GM12878 (cell line): ENCODE measurements around the gene TMEM256. TPM values are rescaled to one million over a fixed set of nuclear protein-coding genes. Genes with fewer than 3 reads are reported as not detected.

Experiments
- ATAC-seq: fragments of 200-7000 bp; cut with Tn5 transposase; 3 replicates; pipeline ENCODE4 v1.9.1; 2020; ENCODE audit warnings: mild to moderate bottlenecking, moderate library complexity
- BruUV-seq: library from RNA; stranded (reverse); fragments of 400-500 nt; replicated peaks from 2 replicates; lab custom pipeline; 2021; lab: Mats Ljungman, UMichigan
- CTCF ChIA-PET: fragments of 300-600 bp; sonication (Branson Sonifier 250); formaldehyde crosslinking; extraction: SDS; loops from one replicate; lab custom pipeline; 2021; ENCODE audit warnings: inconsistent platforms; lab: Yijun Ruan, JAX
- POLR2A ChIA-PET: fragments of 350-600 bp; formaldehyde crosslinking; extraction: SDS; loops from one replicate; lab custom pipeline; 2021; ENCODE audit warnings: inconsistent platforms; lab: Charles Lee
- RAD21 ChIA-PET: fragments of 300-600 bp; sonication (Branson Sonifier 250); formaldehyde crosslinking; loops from one replicate; lab custom pipeline; 2023; ENCODE audit warnings: antibody characterized with exemption; ENCODE audit not compliant: unreplicated experiment; lab: Charles Lee
- SMC1A ChIA-PET: fragments of 300-600 bp; sonication (Branson Sonifier 250); formaldehyde crosslinking; loops from one replicate; lab custom pipeline; 2023; ENCODE audit not compliant: unreplicated experiment, uncharacterized antibody; lab: Charles Lee
- DNase-seq: peaks from one replicate; pipeline ENCODE4 v3.0.0-alpha.2; 2011; ENCODE audit warnings: low read depth, low spot score
- FAIRE-seq: peaks from 3 replicates; lab custom pipeline; 2011; peaks lifted over from hg19 to GRCh38; lab: Jason Lieb, UNC
- H2AFZ ChIP-seq: 2 replicates; pipeline ENCODE4 v1.6.0; 2011; ENCODE audit warnings: low read depth, low read length, control low read depth; ENCODE audit not compliant: control insufficient read depth
- H3K27ac ChIP-seq: 2 replicates; pipeline ENCODE4 v1.5.1; 2011; ENCODE audit warnings: control low read depth; ENCODE audit not compliant: control insufficient read depth, insufficient read depth
- H3K27me3 ChIP-seq, 2 experiments: replicated peaks in 1 of 2; 2 replicates each; pipeline versions ENCODE4 v1.6.0 to v1.6.1; 2011; ENCODE audit warnings: low read length in 1 of 2; ENCODE audit not compliant: control insufficient read depth in 2 of 2, insufficient read depth in 2 of 2
- H3K36me3 ChIP-seq, 2 experiments: 2 replicates each; pipeline ENCODE4 v1.5.1; 2011; ENCODE audit warnings: low read length in 1 of 2; ENCODE audit not compliant: control insufficient read depth in 2 of 2, insufficient read depth in 2 of 2
- H3K4me1 ChIP-seq: 2 replicates; pipeline ENCODE4 v1.6.1; 2011; ENCODE audit warnings: mild to moderate bottlenecking, low read length, moderate library complexity, mixed read lengths; ENCODE audit not compliant: control insufficient read depth, insufficient read depth
- H3K4me2 ChIP-seq: 2 replicates; pipeline ENCODE4 v1.6.0; 2011; ENCODE audit warnings: control low read depth; ENCODE audit not compliant: control insufficient read depth, insufficient read depth
- H3K4me3 ChIP-seq: fragments of 200-600 bp; sonication (generic); 2 replicates; pipeline ENCODE4 v1.5.1; 2016
- H3K79me2 ChIP-seq: 2 replicates; pipeline ENCODE4 v1.6.0; 2011; ENCODE audit warnings: low read length; ENCODE audit not compliant: control insufficient read depth, insufficient read depth
- H3K9ac ChIP-seq: 2 replicates; pipeline ENCODE4 v1.8.0; 2011; ENCODE audit warnings: low read length, control low read depth, mixed read lengths; ENCODE audit not compliant: control insufficient read depth, insufficient read depth
- H3K9me3 ChIP-seq: replicated peaks from 3 replicates; pipeline ENCODE4 v1.5.1; 2011; ENCODE audit warnings: mild to moderate bottlenecking, low read length; ENCODE audit not compliant: control insufficient read depth, insufficient read depth
- H4K20me1 ChIP-seq: 2 replicates; pipeline ENCODE4 v1.6.0; 2011; ENCODE audit not compliant: control insufficient read depth, insufficient read depth
- ATF2 ChIP-seq: IDR thresholded peaks from 2 replicates; pipeline ENCODE4 v1.6.1; 2012; ENCODE audit warnings: low read length, inconsistent platforms
- CEBPB ChIP-seq, 2 experiments: fragments of 150-350 bp in 1 of 2; IDR thresholded peaks; 2 replicates each; pipeline ENCODE4 v1.6.1; 2012 to 2014; ENCODE audit warnings: low read depth in 2 of 2, low read length in 2 of 2, borderline replicate concordance in 1 of 2, inconsistent platforms in 1 of 2
- FOXM1 ChIP-seq: IDR thresholded peaks from 2 replicates; pipeline ENCODE4 v1.6.1; 2012; ENCODE audit warnings: low read depth, mild to moderate bottlenecking, inconsistent platforms, low read length, moderate library complexity
- IRF5 ChIP-seq: fragments of 450-650 bp; IDR thresholded peaks from 2 replicates; pipeline ENCODE4 v1.6.1; 2017; ENCODE audit warnings: borderline replicate concordance
- JUNB ChIP-seq: IDR thresholded peaks from 2 replicates; pipeline ENCODE4 v1.6.1; 2016; ENCODE audit warnings: antibody characterized with exemption, mild to moderate bottlenecking
- NFIC ChIP-seq: IDR thresholded peaks from 2 replicates; pipeline ENCODE4 v1.6.1; 2012; ENCODE audit warnings: low read depth, mild to moderate bottlenecking, inconsistent platforms, low read length, moderate library complexity
- NFXL1 ChIP-seq: fragments of 450-650 bp; IDR thresholded peaks from 2 replicates; pipeline ENCODE4 v1.6.1; 2017; ENCODE audit warnings: antibody characterized with exemption, mild to moderate bottlenecking, borderline replicate concordance
- WGBS: methylation state at CpG from one replicate; pipeline ENCODE4 v1.1.6; 2016; ENCODE audit warnings: low lambda C conversion rate; ENCODE audit not compliant: insufficient replicate concordance, insufficient coverage; ENCODE audit errors: missing lambda C conversion rate; 5-methylcytosine and 5-hydroxymethylcytosine counted together
- in situ Hi-C: fragments of 300-500 bp; cut with MboI; formaldehyde crosslinking; loops from 9 replicates; pipeline ENCODE4 v1.14.3; 2018; ENCODE audit warnings: mixed read lengths
- intact Hi-C: fragments of 100-400 bp; cut with micrococcal nuclease; formaldehyde crosslinking; loops from one replicate; pipeline ENCODE4 v1.14.2; 2022; ENCODE audit not compliant: unreplicated experiment
- polyA plus RNA-seq, 11 experiments: library from polyadenylated mRNA; depleted of rRNA in 4 of 11; unstranded in 6 of 11; stranded (reverse) in 5 of 11; fragments of >200 nt; fragmentation: Nextera tagmentation in 4 of 11; fragmentation: Illumina TruSeq in 1 of 11; extraction: Ambion mirVana in 4 of 11; extraction: Trizol in 1 of 11; gene quantifications; 1 replicate in 1 of 11; 2 replicates in 10 of 11; pipeline versions ENCODE4 v1.2.1 to v1.2.3, GENCODE V29; 2011 to 2016; ENCODE audit warnings: inconsistent platforms in 2 of 11, missing spikeins in 2 of 11, low read depth in 1 of 11
- total RNA-seq, 4 experiments: library from RNA; depleted of rRNA in 3 of 4; stranded (reverse); fragments of >200 nt in 3 of 4; fragmentation: Illumina TruSeq in 1 of 4; extraction: Trizol in 1 of 4; gene quantifications; 2 replicates each; pipeline versions ENCODE4 v1.2.1 to v1.2.3, GENCODE V29; 2013 to 2021

Gene TMEM256
- total and polyA plus RNA-seq, 10 of the 15 experiments (the other 5 are each of a cell fraction or from before 2014, with no cell fraction given) = 57.3 to 342 (median 95.7) TPM

- H3K4me1 ChIP-seq = no peaks in the 10 kb centered on the region
- CTCF ChIA-PET = interaction anchor here (1.4 to 3.5 kb wide), 2 partner anchors 11 to 152 kb away, joined by 4 to 15 read pairs; no protein-coding TSS in a partner anchor
- no peaks in the 10 kb centered on the region for H3K9me3 ChIP-seq
- H3K9ac ChIP-seq = no peak overlapping the region
- H3K27me3 ChIP-seq = no peaks in the 10 kb centered on the region
- no peak overlapping the region for H3K4me3 ChIP-seq
- POLR2A ChIA-PET = interaction anchor here (0.7 to 1.0 kb wide), 2 partner anchors 41 to 98 kb away, joined by 4 to 6 read pairs; partner anchors contain the start of gene TMEM256
- H3K4me2 ChIP-seq = no peak overlapping the region
- no peaks in the 10 kb centered on the region for H3K79me2 ChIP-seq
- no peak overlapping the region for H3K27ac ChIP-seq
- H4K20me1 ChIP-seq = no peaks in the 10 kb centered on the region
- TF ChIP-seq CEBPB (IDR thresholded peaks at IDR 0.05; ENCODE audit: borderline replicate concordance in 1 of 2, low read depth in 2 of 2, low read length in 2 of 2) = no peak
- TF ChIP-seq ATF2 = no peak
- TF ChIP-seq NFIC = no peak
- no peak for TF ChIP-seq NFXL1
- no peak for TF ChIP-seq IRF5
- no peak for TF ChIP-seq JUNB
- TF ChIP-seq FOXM1 = no peak
- 12% methylated on average over 3 of the region's 3 CpGs for WGBS
- RAD21 ChIA-PET = interaction anchor here (0.9 to 1.0 kb wide), 2 partner anchors 8 to 198 kb away, joined by 3 to 4 read pairs; no protein-coding TSS in a partner anchor
- SMC1A ChIA-PET = interaction anchor here (1.0 kb wide), 1 partner anchor 104 kb away, joined by 3 read pairs; no protein-coding TSS in a partner anchor
- intact Hi-C loops = no loop called here
- no peaks in the 10 kb centered on the region for H3K36me3 ChIP-seq
- in situ Hi-C loops = no loop called here
- DNase-seq = no peak
- BruUV-seq = no TSS peak
- H2AFZ ChIP-seq = no peak overlapping the region
- FAIRE-seq = no peak
- ATAC-seq = no peak
Measured at GRCh38 chr17:7361906-7362305, 42.0 kb downstream of the TMEM256 start.
